ENCODE data around the gene THBD. TPM values are rescaled to one million over a fixed set of nuclear protein-coding genes. Genes with fewer than 3 reads are reported as not detected.

Gene THBD
- total RNA-seq, 1 donor from 2014 or later: 18.9 TPM

GRCh38 chr20:23017516-23017915, 32.0 kb downstream of the THBD start:
- DNase-seq (ENCODE audit: low read depth): no peak
- TF ChIP-seq CTCF (conservative IDR thresholded peaks at IDR 0.05; ENCODE audit: low read depth, low read length): no peak
- H3K4me3 ChIP-seq (ENCODE audit: low read depth, low read length): no peak overlapping the region

DNA sequence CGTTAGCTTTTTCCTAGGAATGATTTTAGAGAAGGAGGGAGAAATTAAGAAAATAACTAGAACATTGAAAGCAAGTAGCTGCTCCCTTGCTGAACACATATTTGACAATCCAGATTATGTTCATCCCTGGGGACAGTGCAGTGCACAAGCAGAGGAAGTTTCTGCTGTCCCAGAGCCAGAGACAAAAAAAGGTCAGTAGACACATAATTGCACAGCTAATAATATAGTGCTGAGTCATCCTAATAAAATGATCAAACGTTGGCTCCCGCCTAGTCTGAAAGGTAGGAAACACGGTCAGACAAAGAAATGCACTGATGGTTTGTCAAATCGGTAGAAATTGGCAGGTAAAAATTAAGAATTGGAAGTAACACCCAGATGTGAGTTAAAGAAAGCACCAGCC, 36.0 kb downstream of the THBD start:
- H3K4me3 ChIP-seq (ENCODE audit: low read depth, low read length): no peak overlapping the region
- DNase-seq (ENCODE audit: low read depth): no peak
- TF ChIP-seq CTCF (conservative IDR thresholded peaks at IDR 0.05; ENCODE audit: low read depth, low read length): no peak

DNA sequence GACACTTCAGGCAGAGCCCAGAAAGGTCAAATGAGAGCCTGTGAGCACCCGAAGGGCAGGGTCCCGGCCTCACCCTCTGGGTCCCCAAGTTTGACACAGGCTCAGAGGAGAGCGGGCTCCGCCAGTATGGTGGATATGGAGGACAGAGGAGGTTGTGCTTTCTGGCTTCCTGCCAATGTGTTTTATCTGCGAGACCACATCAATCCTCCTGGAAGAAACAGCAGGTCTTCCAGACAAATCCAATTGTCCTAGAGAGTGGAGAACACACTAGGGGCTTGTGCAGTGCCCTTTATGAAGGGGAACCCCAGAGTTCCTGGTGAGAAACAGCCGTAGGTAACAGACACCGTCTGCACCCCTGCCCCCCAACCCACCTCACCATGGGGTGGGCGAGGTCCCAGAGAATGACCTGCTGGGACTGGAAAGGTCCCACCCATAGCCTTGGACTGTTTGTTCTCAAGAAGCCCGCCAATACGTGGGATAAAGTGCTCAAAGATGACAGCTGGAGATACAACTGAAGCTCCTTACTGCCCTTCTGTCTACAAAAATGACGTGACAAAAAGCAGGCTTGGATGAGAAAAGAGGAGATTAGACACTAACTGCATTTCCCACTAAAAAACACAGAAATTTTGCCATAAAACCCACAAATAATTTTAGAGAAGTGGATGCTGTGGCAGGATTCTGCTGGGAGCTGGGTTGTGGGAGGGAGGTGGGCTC, 38.3 kb downstream of the THBD start:
- H3K4me3 ChIP-seq (ENCODE audit: low read depth, low read length): no peak overlapping the region
- DNase-seq (ENCODE audit: low read depth): no peak
- TF ChIP-seq CTCF (conservative IDR thresholded peaks at IDR 0.05; ENCODE audit: low read depth, low read length): no peak

DNA sequence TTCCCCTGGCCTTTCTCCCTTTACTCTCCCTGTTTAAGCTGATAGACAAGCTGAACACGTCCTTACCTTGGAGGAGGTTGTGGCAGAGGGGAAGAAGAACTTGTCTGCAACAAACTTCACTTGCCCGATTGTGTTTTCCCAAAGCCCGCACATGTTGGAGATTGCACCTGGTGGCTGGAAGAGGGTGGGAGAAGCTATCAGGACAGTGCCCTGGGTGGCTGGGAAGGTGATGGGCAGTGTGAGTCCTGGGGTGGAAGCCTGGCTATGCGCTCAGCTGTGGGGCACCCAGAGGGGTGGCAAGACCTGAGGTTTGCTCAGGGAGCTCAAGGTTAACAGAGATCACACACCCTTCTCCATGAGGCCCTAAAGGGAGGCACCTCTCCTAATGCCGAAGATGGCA, 39.4 kb downstream of the THBD start:
- no peak overlapping the region for H3K4me3 ChIP-seq (ENCODE audit: low read depth, low read length)
- no peak for TF ChIP-seq CTCF (conservative IDR thresholded peaks at IDR 0.05; ENCODE audit: low read depth, low read length)
- DNase-seq (ENCODE audit: low read depth): no peak

DNA sequence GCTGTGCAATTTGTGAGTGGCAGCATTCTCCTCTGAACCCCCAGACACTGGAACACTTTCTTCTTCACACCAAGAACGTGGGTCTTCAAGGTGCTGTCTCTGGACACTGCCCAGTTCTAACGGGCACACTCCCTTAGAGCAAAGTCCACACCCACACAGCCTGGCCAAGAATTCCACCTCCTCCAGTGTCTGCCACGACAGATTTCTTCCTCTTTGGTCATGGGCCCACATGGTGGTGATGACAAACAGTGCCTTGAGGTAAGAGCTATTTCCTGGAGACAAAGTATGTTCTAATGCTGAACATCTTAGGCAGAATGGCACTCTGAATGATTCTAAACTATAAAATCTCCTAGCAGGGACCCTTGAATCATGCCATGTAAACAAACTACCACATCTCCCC, 39.8 kb downstream of the THBD start:
- TF ChIP-seq CTCF (conservative IDR thresholded peaks at IDR 0.05; ENCODE audit: low read depth, low read length): no peak
- H3K4me3 ChIP-seq (ENCODE audit: low read depth, low read length): no peak overlapping the region
- no peak for DNase-seq (ENCODE audit: low read depth)

DNA sequence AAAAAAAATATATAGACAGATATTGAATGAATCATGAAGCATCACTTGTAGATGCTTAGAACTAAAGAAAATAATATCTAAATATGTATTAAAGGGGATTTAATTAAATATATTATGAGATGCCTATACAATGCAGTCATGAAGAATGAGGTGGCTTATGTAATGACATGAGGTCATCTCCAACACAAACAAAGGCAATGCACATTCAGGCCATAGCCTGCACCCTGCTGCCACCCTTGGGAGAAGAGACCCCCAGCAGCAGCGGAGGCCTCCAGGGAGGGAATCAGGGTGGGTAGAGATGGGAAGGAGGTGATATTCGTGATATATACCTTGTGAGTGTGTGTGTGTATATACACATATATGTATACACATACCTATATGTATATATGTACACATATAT, 40.8 kb downstream of the THBD start:
- no peak for TF ChIP-seq CTCF (conservative IDR thresholded peaks at IDR 0.05; ENCODE audit: low read depth, low read length)
- no peak for DNase-seq (ENCODE audit: low read depth)

More for the DNA sequence above, 40.8 kb downstream of the THBD start:
- H3K4me3 ChIP-seq (ENCODE audit: low read depth, low read length): no peak overlapping the region

Data from epithelial cell of proximal tubule (primary cell).